HEK293T (cell line): ENCODE measurements around the gene ZCCHC14.

Experiments
- CTCF ChIA-PET: fragments of 350-600 bp; formaldehyde crosslinking; extraction: SDS; loops from one replicate; lab custom pipeline; 2021; ENCODE audit warnings: antibody characterized with exemption, inconsistent platforms; lab: Yijun Ruan, JAX
- POLR2A ChIA-PET: fragments of 350-600 bp; formaldehyde crosslinking; extraction: SDS; loops from one replicate; lab custom pipeline; 2020; ENCODE audit warnings: antibody characterized with exemption, inconsistent platforms; lab: Yijun Ruan, JAX
- DNase-seq: peaks from one replicate; pipeline ENCODE4 v3.0.0; 2012; ENCODE audit warnings: mixed read lengths; ENCODE audit errors: extremely low spot score
- ARNT ChIP-seq: fragments of 450-650 bp; IDR thresholded peaks from 2 replicates; pipeline ENCODE4 v1.6.1; 2017; ENCODE audit warnings: mild to moderate bottlenecking
- BHLHE40 ChIP-seq: fragments of 450-650 bp; IDR thresholded peaks from 2 replicates; pipeline ENCODE4 v1.6.1; 2016; ENCODE audit warnings: mild to moderate bottlenecking, moderate library complexity, borderline replicate concordance
- CTBP1 ChIP-seq: fragments of 450-650 bp; IDR thresholded peaks from 2 replicates; pipeline ENCODE4 v1.6.1; 2016; ENCODE audit warnings: borderline replicate concordance
- ELF4 ChIP-seq: fragments of 450-650 bp; IDR thresholded peaks from 2 replicates; pipeline ENCODE4 v1.6.1; 2017; ENCODE audit warnings: antibody characterized with exemption
- FOXA1 ChIP-seq: fragments of 450-650 bp; IDR thresholded peaks from 2 replicates; pipeline ENCODE4 v1.6.1; 2016; ENCODE audit warnings: mild to moderate bottlenecking
- FOXK2 ChIP-seq: fragments of 450-650 bp; IDR thresholded peaks from 2 replicates; pipeline ENCODE4 v1.6.1; 2016; ENCODE audit warnings: mild to moderate bottlenecking
- FOXM1 ChIP-seq: fragments of 450-650 bp; IDR thresholded peaks from 2 replicates; pipeline ENCODE4 v1.6.1; 2017; ENCODE audit warnings: mild to moderate bottlenecking, borderline replicate concordance
- HDGF ChIP-seq: fragments of 450-650 bp; IDR thresholded peaks from 2 replicates; pipeline ENCODE4 v1.6.1; 2017; ENCODE audit warnings: antibody characterized with exemption, borderline replicate concordance
- L3MBTL2 ChIP-seq: fragments of 450-650 bp; conservative IDR thresholded peaks from 2 replicates; pipeline ENCODE4 v1.6.1; 2016; ENCODE audit warnings: mild to moderate bottlenecking
- LEF1 ChIP-seq: fragments of 450-650 bp; IDR thresholded peaks from 2 replicates; pipeline ENCODE4 v1.6.1; 2017; ENCODE audit warnings: mild to moderate bottlenecking, borderline replicate concordance
- NFRKB ChIP-seq: fragments of 450-650 bp; IDR thresholded peaks from 2 replicates; pipeline ENCODE4 v1.6.1; 2016; ENCODE audit warnings: mild to moderate bottlenecking, moderate library complexity
- PKNOX1 ChIP-seq: fragments of 450-650 bp; IDR thresholded peaks from 2 replicates; pipeline ENCODE4 v1.6.1; 2016
- SP1 ChIP-seq: fragments of 450-650 bp; IDR thresholded peaks from 2 replicates; pipeline ENCODE4 v1.6.1; 2017
- SUZ12 ChIP-seq: fragments of 450-650 bp; IDR thresholded peaks from 2 replicates; pipeline ENCODE4 v1.6.1; 2016; ENCODE audit warnings: mild to moderate bottlenecking
- TARDBP ChIP-seq: fragments of 450-650 bp; IDR thresholded peaks from 2 replicates; pipeline ENCODE4 v1.6.1; 2016
- ZNF384 ChIP-seq: fragments of 450-650 bp; IDR thresholded peaks from 2 replicates; pipeline ENCODE4 v1.6.1; 2016

Gene ZCCHC14

GRCh38 chr16:87412371-87412995, 80.3 kb downstream of the ZCCHC14 start:
- TF ChIP-seq ELF4, result no peak
- no peak for TF ChIP-seq ARNT
- TF ChIP-seq CTBP1, result no peak
- TF ChIP-seq TARDBP, result no peak
- TF ChIP-seq LEF1, result no peak
- no peak for TF ChIP-seq BHLHE40
- no peak for TF ChIP-seq PKNOX1
- TF ChIP-seq SUZ12, result no peak
- TF ChIP-seq SP1, result no peak
- no peak for TF ChIP-seq FOXK2
- no peak for TF ChIP-seq NFRKB
- TF ChIP-seq FOXA1, result no peak
- TF ChIP-seq L3MBTL2, result no peak
- POLR2A ChIA-PET, result no interaction called here
- CTCF ChIA-PET, result no interaction called here
- no peak for DNase-seq

- ChIA-PET CTCF (no interaction called here), POLR2A (no interaction called here)
- TF ChIP-seq PKNOX1 (no peak), FOXM1 (no peak), L3MBTL2 (no peak), SUZ12 (no peak), FOXA1 (no peak), ZNF384 (no peak), FOXK2 (no peak), SP1 (no peak), CTBP1 (no peak), TARDBP (no peak), ARNT (no peak), LEF1 (no peak)
- DNase-seq, result no peak
Measured at GRCh38 chr16:87411375-87412271, 81.2 kb downstream of the ZCCHC14 start.

GRCh38 chr16:87410968-87411367, 81.9 kb downstream of the ZCCHC14 start:
- ChIA-PET POLR2A (no interaction called here), CTCF (no interaction called here)
- no peak for DNase-seq
- TF ChIP-seq FOXM1 (no peak), LEF1 (no peak), ARNT (no peak), SUZ12 (no peak), ZNF384 (no peak), FOXA1 (no peak), HDGF (no peak), CTBP1 (no peak), FOXK2 (no peak), BHLHE40 (no peak), PKNOX1 (no peak), ELF4 (no peak), TARDBP (no peak), L3MBTL2 (no peak), SP1 (no peak), NFRKB (no peak)

DNA sequence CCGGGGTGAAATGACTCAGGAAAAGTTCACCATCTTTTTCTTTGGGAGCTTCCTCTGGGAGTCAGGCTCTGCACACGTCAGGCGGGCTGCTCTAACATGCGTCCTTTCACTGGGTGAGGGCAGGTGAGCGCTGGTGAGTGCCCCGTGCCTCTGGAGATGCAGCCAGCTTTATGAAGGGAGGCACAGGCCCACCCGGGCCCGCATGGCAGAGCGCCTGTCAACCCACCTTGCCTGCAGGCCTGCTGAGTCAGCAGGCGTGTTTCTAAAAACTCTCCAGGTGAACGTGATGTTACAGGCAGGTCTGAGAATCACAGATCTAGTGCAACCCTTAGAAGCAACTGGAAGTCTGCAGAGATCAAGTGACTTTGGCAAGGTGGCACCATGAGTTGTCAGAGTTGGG, 82.3 kb downstream of the ZCCHC14 start:
- POLR2A ChIA-PET, result no interaction called here
- no peak for DNase-seq
- CTCF ChIA-PET, result no interaction called here
- TF ChIP-seq L3MBTL2 (no peak), ARNT (no peak)

DNA sequence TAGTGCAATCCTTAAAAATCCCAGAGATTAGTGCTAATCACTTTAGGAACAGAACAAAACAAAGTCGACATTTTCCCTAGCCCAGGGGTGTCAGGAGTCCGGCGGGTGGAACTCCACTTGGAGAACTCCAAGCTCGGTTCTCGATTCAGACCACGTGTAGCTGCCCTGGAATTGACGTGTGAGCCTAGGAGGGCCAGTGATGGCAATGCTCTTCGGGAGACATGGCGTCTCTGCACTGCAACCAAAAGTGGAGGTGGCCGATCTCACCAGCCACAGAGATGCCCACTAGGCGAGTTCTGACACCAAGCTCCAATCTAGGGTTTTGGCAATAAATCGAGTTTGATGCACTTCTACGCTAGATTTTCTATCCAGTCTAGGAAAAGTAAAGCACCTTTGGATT, 83.0 kb downstream of the ZCCHC14 start:
- ChIA-PET POLR2A (no interaction called here), CTCF (no interaction called here)
- DNase-seq, result no peak
- TF ChIP-seq SUZ12 (no peak), TARDBP (no peak), CTBP1 (no peak), SP1 (no peak), ARNT (no peak), L3MBTL2 (no peak), BHLHE40 (no peak), FOXA1 (no peak), ZNF384 (no peak)

GRCh38 chr16:87409153-87409552, 83.7 kb downstream of the ZCCHC14 start:
- no peak for TF ChIP-seq PKNOX1
- no peak for TF ChIP-seq FOXA1
- TF ChIP-seq ZNF384, result no peak
- no peak for TF ChIP-seq FOXK2
- TF ChIP-seq FOXM1, result no peak
- TF ChIP-seq ARNT, result no peak
- no peak for TF ChIP-seq L3MBTL2
- no peak for TF ChIP-seq SUZ12
- TF ChIP-seq BHLHE40, result no peak
- no peak for TF ChIP-seq LEF1
- TF ChIP-seq NFRKB, result no peak
- TF ChIP-seq SP1, result no peak
- no peak for TF ChIP-seq CTBP1
- no peak for TF ChIP-seq TARDBP
- no peak for TF ChIP-seq ELF4
- TF ChIP-seq HDGF, result no peak
- DNase-seq, result no peak
- POLR2A ChIA-PET, result no interaction called here
- CTCF ChIA-PET, result no interaction called here
